ENCODE measurements around the gene PARD3B. TPM values are rescaled to one million over a fixed set of nuclear protein-coding genes. Genes with fewer than 3 reads are reported as not detected.

The PARD3B gene
- total RNA-seq, 1 experiment from 2014 or later = 2.0 TPM

GRCh38 chr2:204849892-204850291, 304.6 kb downstream of the PARD3B start (continued):
- TF ChIP-seq REST (IDR thresholded peaks at IDR 0.05; ENCODE audit: low read depth) = no peak
- TF ChIP-seq ELF1 (IDR thresholded peaks at IDR 0.05; ENCODE audit: borderline replicate concordance, low read depth) = no peak
- TF ChIP-seq FOSL1 (IDR thresholded peaks at IDR 0.05; ENCODE audit: low read depth) = no peak
- TF ChIP-seq SP1 (IDR thresholded peaks at IDR 0.05; ENCODE audit: low read depth) = no peak
- no peak for TF ChIP-seq TCF7L2 (IDR thresholded peaks at IDR 0.05; ENCODE audit: borderline replicate concordance, extremely low read depth, insufficient read depth, insufficient read length)
- no peak for TF ChIP-seq SIN3A (IDR thresholded peaks at IDR 0.05; ENCODE audit: low read depth)
- no peak for TF ChIP-seq EZH2phosphoT487 (IDR thresholded peaks at IDR 0.05; ENCODE audit: borderline replicate concordance)
- TF ChIP-seq JUND (IDR thresholded peaks at IDR 0.05) = no peak
- TF ChIP-seq EGR1 (IDR thresholded peaks at IDR 0.05; ENCODE audit: low read depth) = no peak
- no peak for TF ChIP-seq CBX3 (IDR thresholded peaks at IDR 0.05; ENCODE audit: low read depth)

GRCh38 chr2:204850581-204850980, 305.3 kb downstream of the PARD3B start:
- H3K9ac ChIP-seq (ENCODE audit: low read length) = no peak overlapping the region
- no peaks in the 10 kb centered on the region for H4K20me1 ChIP-seq (ENCODE audit: insufficient read depth)
- no peaks in the 10 kb centered on the region for H3K4me1 ChIP-seq (ENCODE audit: control insufficient read depth in 1 of 2, insufficient read depth in 2 of 2, low read length in 2 of 2)
- RAD21 ChIA-PET (ENCODE audit: low non-redundant PET in 1 of 2, low total read pairs in 2 of 2, uncharacterized antibody in 2 of 2, unreplicated experiment in 2 of 2) = no interaction called here
- H3K4me3 ChIP-seq (replicated peaks in 1 of 2; ENCODE audit: low read depth in 1 of 2, low read length in 2 of 2) = no peak overlapping the region
- no TSS peak for BruUV-seq (replicated peaks)
- H2AFZ ChIP-seq (ENCODE audit: low read depth, low read length, poor library complexity, severe bottlenecking) = no peak overlapping the region
- intact Hi-C loops (cut with micrococcal nuclease) = no loop called here
- no peak overlapping the region for H3K4me2 ChIP-seq (ENCODE audit: low read length)
- no peaks in the 10 kb centered on the region for H3K9me2 ChIP-seq (ENCODE audit: insufficient read depth)
- POLR2A ChIA-PET = no interaction called here
- no peaks in the 10 kb centered on the region for H3K9me3 ChIP-seq (ENCODE audit: control insufficient read depth in 1 of 2, insufficient read depth in 1 of 2, low read depth in 1 of 2, low read length in 2 of 2)
- no peak overlapping the region for H3K27ac ChIP-seq (ENCODE audit: low read depth, low read length)
- no peaks in the 10 kb centered on the region for H3K27me3 ChIP-seq (ENCODE audit: insufficient read depth, low read length)
- CTCF ChIA-PET = no interaction called here
- no peaks in the 10 kb centered on the region for H3K79me2 ChIP-seq (ENCODE audit: insufficient read depth, low read length)
- H3K36me3 ChIP-seq (ENCODE audit: control insufficient read depth in 1 of 2, insufficient read depth in 2 of 2, low read length in 2 of 2) = no peaks in the 10 kb centered on the region
- no peak for DNase-seq (ENCODE audit: low read depth, low spot score)
- ATAC-seq = no peak
- TF ChIP-seq REST (IDR thresholded peaks at IDR 0.05; ENCODE audit: low read depth) = no peak
- TF ChIP-seq CEBPB (IDR thresholded peaks at IDR 0.05; ENCODE audit: low read depth) = no peak
- no peak for TF ChIP-seq JUND (IDR thresholded peaks at IDR 0.05)
- TF ChIP-seq RAD21 (IDR thresholded peaks at IDR 0.05; ENCODE audit: low read depth) = no peak
- no peak for TF ChIP-seq ZBTB33 (IDR thresholded peaks at IDR 0.05; ENCODE audit: extremely low read depth, insufficient replicate concordance, low read length)
- TF ChIP-seq EZH2 (IDR thresholded peaks at IDR 0.05) = no peak
- no peak for TF ChIP-seq MAX (IDR thresholded peaks at IDR 0.05)
- no peak for TF ChIP-seq SRF (IDR thresholded peaks at IDR 0.05; ENCODE audit: low read depth)
- TF ChIP-seq ZFX (IDR thresholded peaks at IDR 0.05) = no peak
- TF ChIP-seq POLR2AphosphoS5 (IDR thresholded peaks at IDR 0.05; ENCODE audit: low read depth, low read length) = no peak
